Neutrophil (primary cell): ENCODE results near the gene CUBN.

Experiments
- H3K27ac ChIP-seq: fragments of 200-600 bp; sonication (generic); 2 replicates; pipeline ENCODE4 v1.5.1; 2016; ENCODE audit warnings: mild to moderate bottlenecking, moderate library complexity
- H3K27me3 ChIP-seq: fragments of 200-600 bp; sonication (generic); 2 replicates; pipeline ENCODE4 v1.6.0; 2016; ENCODE audit warnings: mild to moderate bottlenecking
- H3K36me3 ChIP-seq: fragments of 200-600 bp; sonication (generic); 2 replicates; pipeline ENCODE4 v1.5.1; 2017
- H3K4me1 ChIP-seq, 2 experiments: fragments of 200-600 bp in 1 of 2; sonication (generic) in 1 of 2; 1 replicate in 1 of 2; 2 replicates in 1 of 2; pipeline versions ENCODE4 v1.5.1 to v1.6.1; 2013 to 2016; ENCODE audit warnings: low read depth in 1 of 2, low read length in 1 of 2, mild to moderate bottlenecking in 1 of 2, moderate library complexity in 1 of 2; ENCODE audit not compliant: control insufficient read depth in 1 of 2, insufficient read depth in 1 of 2
- H3K4me3 ChIP-seq, 2 experiments: fragments of 200-600 bp in 1 of 2; sonication (generic) in 1 of 2; 1 replicate in 1 of 2; 2 replicates in 1 of 2; pipeline ENCODE4 v1.5.1; 2013 to 2016; ENCODE audit warnings: low read depth in 1 of 2, low read length in 1 of 2, mild to moderate bottlenecking in 1 of 2, moderate library complexity in 1 of 2
- H3K9me3 ChIP-seq: fragments of 200-600 bp; sonication (generic); 2 replicates; pipeline ENCODE4 v1.5.1; 2016
- TF ChIP-seq, protein P1 (sequence below): fragments of 200-600 bp; sonication (generic); IDR thresholded peaks from 2 replicates; pipeline ENCODE4 v1.5.1; 2016; ENCODE audit warnings: antibody characterized with exemption

The CUBN gene

GRCh38 chr10:17109046-17109445 lies 20.6 kb downstream of the CUBN start:
- no peaks in the 10 kb centered on the region for H3K9me3 ChIP-seq
- H3K27ac ChIP-seq: no peak overlapping the region
- no peaks in the 10 kb centered on the region for H3K4me1 ChIP-seq
- TF ChIP-seq, protein P1, sequence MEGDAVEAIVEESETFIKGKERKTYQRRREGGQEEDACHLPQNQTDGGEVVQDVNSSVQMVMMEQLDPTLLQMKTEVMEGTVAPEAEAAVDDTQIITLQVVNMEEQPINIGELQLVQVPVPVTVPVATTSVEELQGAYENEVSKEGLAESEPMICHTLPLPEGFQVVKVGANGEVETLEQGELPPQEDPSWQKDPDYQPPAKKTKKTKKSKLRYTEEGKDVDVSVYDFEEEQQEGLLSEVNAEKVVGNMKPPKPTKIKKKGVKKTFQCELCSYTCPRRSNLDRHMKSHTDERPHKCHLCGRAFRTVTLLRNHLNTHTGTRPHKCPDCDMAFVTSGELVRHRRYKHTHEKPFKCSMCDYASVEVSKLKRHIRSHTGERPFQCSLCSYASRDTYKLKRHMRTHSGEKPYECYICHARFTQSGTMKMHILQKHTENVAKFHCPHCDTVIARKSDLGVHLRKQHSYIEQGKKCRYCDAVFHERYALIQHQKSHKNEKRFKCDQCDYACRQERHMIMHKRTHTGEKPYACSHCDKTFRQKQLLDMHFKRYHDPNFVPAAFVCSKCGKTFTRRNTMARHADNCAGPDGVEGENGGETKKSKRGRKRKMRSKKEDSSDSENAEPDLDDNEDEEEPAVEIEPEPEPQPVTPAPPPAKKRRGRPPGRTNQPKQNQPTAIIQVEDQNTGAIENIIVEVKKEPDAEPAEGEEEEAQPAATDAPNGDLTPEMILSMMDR: no peak
- H3K27me3 ChIP-seq: no peaks in the 10 kb centered on the region
- no peaks in the 10 kb centered on the region for H3K36me3 ChIP-seq
- no peak overlapping the region for H3K4me3 ChIP-seq

- TF ChIP-seq, protein P1: no peak
- Histone ChIP-seq H3K4me1 (no peaks in the 10 kb centered on the region), H3K9me3 (no peaks in the 10 kb centered on the region), H3K36me3 (no peaks in the 10 kb centered on the region), H3K4me3 (no peak overlapping the region), H3K27me3 (no peaks in the 10 kb centered on the region), H3K27ac (no peak overlapping the region)
Measured at GRCh38 chr10:17106991-17107390, 22.6 kb downstream of the CUBN start.

- no peaks in the 10 kb centered on the region for H3K9me3 ChIP-seq
- TF ChIP-seq, protein P1: no peak
- H3K27me3 ChIP-seq: no peaks in the 10 kb centered on the region
- no peak overlapping the region for H3K27ac ChIP-seq
- H3K4me1 ChIP-seq: no peaks in the 10 kb centered on the region
- no peaks in the 10 kb centered on the region for H3K36me3 ChIP-seq
- H3K4me3 ChIP-seq: no peak overlapping the region
Measured at GRCh38 chr10:17101910-17102266, 27.7 kb downstream of the CUBN start.

GRCh38 chr10:17101257-17101909 lies 28.2 kb downstream of the CUBN start:
- no peaks in the 10 kb centered on the region for H3K4me1 ChIP-seq
- H3K36me3 ChIP-seq: no peaks in the 10 kb centered on the region
- no peaks in the 10 kb centered on the region for H3K9me3 ChIP-seq
- TF ChIP-seq, protein P1: no peak
- no peaks in the 10 kb centered on the region for H3K27me3 ChIP-seq
- H3K27ac ChIP-seq: no peak overlapping the region
- no peak overlapping the region for H3K4me3 ChIP-seq

GRCh38 chr10:17100586-17100985 lies 29.0 kb downstream of the CUBN start:
- no peak overlapping the region for H3K4me3 ChIP-seq
- TF ChIP-seq, protein P1: no peak
- H3K36me3 ChIP-seq: no peaks in the 10 kb centered on the region
- no peaks in the 10 kb centered on the region for H3K9me3 ChIP-seq
- no peak overlapping the region for H3K27ac ChIP-seq
- H3K27me3 ChIP-seq: no peaks in the 10 kb centered on the region
- no peaks in the 10 kb centered on the region for H3K4me1 ChIP-seq
